GM19455 (cell line): ENCODE results near the gene SCIN.
"Not testable (repeated sequence)": the region's sequence is repeated elsewhere in the genome, so short reads cannot be mapped to it uniquely, and the experiment has no call there.

ENCODE experiments used
- ATAC-seq: cut with Tn5 transposase; IDR thresholded peaks from one replicate; pipeline ENCODE4 v1.9.1; 2021; ENCODE audit not compliant: unreplicated experiment

SCIN gene

GRCh38 chr7:12645212-12645611 is 74.7 kb downstream of the SCIN start:
- ATAC-seq, result not testable (repeated sequence)

GRCh38 chr7:12646139-12646538 is 75.6 kb downstream of the SCIN start:
- ATAC-seq, result no peak

GRCh38 chr7:12647364-12648219 is 77.1 kb downstream of the SCIN start:
- ATAC-seq, result no peak

GRCh38 chr7:12648704-12649261 is 78.3 kb downstream of the SCIN start:
- no peak for ATAC-seq

GRCh38 chr7:12649348-12649747 is 78.8 kb downstream of the SCIN start:
- ATAC-seq, result no peak

GRCh38 chr7:12650080-12650479 is 79.6 kb downstream of the SCIN start:
- ATAC-seq, result no peak

GRCh38 chr7:12653110-12653509 is 82.6 kb downstream of the SCIN start:
- no peak for ATAC-seq

- ATAC-seq, result no peak
Measured at GRCh38 chr7:12653518-12653917, 83.0 kb downstream of the SCIN start.

- no peak for ATAC-seq
Measured at GRCh38 chr7:12655161-12655560, 84.6 kb downstream of the SCIN start.

GRCh38 chr7:12660423-12660822 is 89.9 kb downstream of the SCIN start:
- not testable (repeated sequence) for ATAC-seq

GRCh38 chr7:12660986-12661385 is 90.5 kb downstream of the SCIN start:
- not testable (repeated sequence) for ATAC-seq

GRCh38 chr7:12661581-12661980 is 91.1 kb downstream of the SCIN start:
- ATAC-seq, result no peak

GRCh38 chr7:12670000-12670729 is 99.6 kb downstream of the SCIN start:
- no peak for ATAC-seq

- ATAC-seq, result no peak
Measured at GRCh38 chr7:12670743-12671520, 100.4 kb downstream of the SCIN start.

- not testable (repeated sequence) for ATAC-seq
Measured at GRCh38 chr7:12673436-12673835, 102.9 kb downstream of the SCIN start.

- no peak for ATAC-seq
Measured at GRCh38 chr7:12674053-12674452, 103.5 kb downstream of the SCIN start.

- no peak for ATAC-seq
Measured at GRCh38 chr7:12674861-12675260, 104.3 kb downstream of the SCIN start.

GRCh38 chr7:12683678-12684585 is 113.4 kb downstream of the SCIN start:
- no peak for ATAC-seq

GRCh38 chr7:12684733-12685132 is 114.2 kb downstream of the SCIN start:
- ATAC-seq, result no peak

GRCh38 chr7:12685550-12685949 is 115.0 kb downstream of the SCIN start:
- no peak for ATAC-seq
